Activated CD4-positive, alpha-beta T cell treated with anti-CD3 and anti-CD28 coated beads, Interleukin-2, amount 50 U/mL, for 48 hours (primary cell): ENCODE data around the gene TRAPPC6A.

Experiments
- DNase-seq, 2 experiments: peaks; one replicate each; pipeline ENCODE4 v3.0.0-alpha.2; 2020

Gene TRAPPC6A, protein sequence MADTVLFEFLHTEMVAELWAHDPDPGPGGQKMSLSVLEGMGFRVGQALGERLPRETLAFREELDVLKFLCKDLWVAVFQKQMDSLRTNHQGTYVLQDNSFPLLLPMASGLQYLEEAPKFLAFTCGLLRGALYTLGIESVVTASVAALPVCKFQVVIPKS

DNA sequence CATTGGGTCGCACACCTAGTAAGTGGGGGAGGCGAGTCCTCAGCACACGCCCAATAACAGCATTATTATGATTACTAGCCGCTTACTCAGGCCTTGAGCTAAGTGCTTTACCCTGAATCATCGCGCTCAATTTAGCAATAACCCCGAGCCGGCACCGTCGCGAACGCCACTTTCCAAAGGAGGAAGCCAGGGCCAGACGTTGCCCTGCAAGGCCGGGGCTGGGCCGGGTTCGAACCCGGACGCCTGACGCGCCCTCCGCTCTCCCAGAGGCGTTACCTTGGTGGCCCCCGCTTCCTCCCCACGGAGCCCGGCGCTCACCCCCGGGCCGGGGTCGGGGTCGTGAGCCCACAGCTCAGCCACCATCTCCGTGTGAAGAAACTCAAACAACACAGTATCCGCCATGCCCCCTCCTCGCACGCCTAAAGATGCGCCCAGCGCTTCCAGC is at the start of gene TRAPPC6A:
TRAPPC6A (minus strand) TSS at position 421 of the 445 bp plus-strand sequence; CDS start at position 402, 19 bp downstream.
- no peak for DNase-seq

DNA sequence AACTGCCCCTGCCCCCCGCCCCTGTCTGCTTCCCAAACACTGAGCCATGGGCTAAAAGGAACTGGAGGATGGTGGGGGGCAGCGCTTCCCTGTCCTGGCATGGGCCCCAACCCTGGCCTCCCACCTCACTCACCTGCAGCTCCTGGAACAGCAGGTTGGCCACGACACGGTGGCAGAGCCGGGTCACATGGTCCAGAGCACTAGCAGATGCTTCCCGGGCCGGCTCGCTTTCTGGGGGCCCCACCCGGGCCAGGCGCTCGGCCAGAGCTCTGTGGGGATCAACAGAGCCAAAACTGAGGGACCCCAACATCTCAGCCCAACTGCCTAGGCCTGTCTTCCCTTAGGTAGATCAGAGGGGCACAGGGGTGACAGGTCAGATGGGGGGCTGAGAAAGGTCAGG is 46.6 kb upstream of the TRAPPC6A start:
- DNase-seq: no peak

DNA sequence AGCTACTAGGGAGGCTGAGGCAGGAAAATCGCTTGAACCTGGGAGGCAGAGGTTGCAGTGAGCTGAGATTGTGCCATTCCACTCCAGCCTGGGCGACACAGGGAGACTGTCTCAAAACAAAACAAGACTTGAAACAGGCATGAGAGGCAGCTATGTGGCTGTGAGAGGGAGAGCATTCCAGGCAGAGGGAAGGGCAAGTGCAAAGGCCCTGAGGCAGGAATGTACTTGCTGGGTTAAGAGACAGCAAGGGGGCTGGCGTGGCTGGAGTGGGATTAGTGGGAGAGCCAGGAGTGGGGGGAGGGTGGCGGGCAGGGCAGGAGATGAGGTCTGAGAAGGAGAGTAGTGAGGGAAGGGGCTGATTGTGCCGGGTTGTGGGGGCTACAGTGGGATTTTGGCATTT is 45.8 kb upstream of the TRAPPC6A start:
- no peak for DNase-seq

DNA sequence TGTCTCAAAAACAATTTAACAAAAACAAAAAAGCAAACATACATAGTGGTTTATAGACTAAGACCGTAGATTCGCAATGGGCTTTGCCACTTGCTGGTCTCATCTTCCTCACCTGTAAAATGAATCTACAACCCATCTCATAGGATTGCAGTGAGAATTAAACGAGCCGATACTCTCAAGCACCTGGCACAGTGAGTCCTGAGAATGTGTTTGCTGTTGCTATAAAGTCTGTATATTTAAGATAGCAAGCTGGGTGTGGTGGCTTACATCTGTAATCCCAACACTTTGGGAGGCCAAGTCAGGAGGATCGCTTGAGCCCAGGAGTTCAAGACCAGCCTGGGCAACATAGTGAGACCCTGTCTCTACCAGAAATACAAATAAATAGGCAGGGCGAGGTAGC is 44.7 kb upstream of the TRAPPC6A start:
- DNase-seq: no peak

DNA sequence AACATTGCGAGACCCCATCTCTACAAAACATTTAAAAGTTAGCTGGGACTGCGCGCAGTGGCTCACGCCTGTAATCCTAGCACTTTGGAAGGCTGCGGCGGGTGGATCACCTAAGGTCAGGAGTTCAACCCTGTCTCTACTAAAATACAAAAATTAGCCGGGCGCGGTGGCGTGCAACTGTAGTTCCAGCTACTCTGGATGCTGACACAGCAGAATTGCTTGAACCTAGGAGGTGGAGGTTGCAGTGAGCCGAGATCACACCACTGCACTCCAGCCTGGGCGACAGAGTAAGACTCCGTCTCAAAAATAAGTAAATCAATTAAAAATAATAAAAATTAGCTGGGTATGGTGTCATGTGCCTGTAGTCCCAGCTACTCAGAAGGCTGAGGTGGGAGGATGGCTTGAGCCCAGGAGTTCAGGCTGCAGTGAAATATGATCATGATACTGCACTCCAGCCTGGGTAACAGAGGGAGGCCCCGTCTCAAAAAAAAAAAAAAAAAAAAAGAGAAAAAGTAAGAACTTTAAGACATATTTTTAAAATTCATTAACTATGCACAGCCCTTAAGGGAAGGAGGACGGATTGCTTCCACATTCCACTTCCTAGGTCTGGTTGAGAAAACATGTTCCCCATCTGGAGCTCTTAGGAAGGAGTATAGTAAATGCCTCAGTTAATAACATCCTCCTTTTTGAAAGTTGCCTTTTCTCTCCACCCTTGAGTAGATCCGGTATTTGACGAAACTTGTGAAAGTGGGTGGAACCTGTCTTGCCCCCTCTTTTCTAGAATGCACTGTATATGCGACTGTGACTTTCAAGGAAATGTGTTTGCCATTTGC is 41.1 kb upstream of the TRAPPC6A start:
- DNase-seq: no peak

DNA sequence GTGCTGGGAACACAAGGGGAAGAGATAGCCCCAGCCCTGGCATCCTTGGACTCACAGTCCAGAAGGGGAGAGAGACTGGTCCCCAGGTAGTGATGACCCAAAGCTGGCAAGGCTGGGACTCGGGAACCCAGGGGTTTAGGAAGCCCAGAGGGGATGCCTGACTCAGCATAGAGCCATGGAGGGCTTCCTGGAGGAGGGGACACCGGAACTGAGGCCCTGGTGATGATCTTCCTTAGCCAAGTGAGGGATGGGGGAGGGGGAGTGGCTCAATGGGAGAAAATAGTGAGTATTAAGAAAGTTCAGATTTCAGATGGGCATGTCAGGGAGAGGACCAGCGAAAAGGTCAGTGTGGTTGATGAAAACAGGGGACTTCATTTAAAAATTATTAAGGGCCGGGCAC is 40.4 kb upstream of the TRAPPC6A start:
- DNase-seq: no peak

DNA sequence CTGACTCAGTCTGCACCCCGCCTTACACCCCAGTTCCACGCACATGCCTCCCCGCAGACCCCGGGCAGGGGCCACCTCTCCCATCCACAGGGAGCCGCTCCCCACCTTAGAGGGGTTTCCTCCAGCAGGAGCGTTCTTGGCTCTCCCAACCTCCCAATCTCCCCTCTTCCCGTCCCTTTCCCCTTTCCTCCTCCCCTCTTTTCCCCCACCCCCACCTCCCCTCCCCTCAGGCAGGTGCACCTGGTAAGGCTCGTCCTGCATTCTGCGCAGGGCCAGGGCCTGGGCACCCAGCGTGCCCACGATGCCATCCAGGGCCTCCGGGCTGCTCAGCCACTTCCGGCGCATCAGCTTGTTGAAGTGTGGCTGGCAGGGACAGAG is 39.9 kb upstream of the TRAPPC6A start:
- no peak for DNase-seq

DNA sequence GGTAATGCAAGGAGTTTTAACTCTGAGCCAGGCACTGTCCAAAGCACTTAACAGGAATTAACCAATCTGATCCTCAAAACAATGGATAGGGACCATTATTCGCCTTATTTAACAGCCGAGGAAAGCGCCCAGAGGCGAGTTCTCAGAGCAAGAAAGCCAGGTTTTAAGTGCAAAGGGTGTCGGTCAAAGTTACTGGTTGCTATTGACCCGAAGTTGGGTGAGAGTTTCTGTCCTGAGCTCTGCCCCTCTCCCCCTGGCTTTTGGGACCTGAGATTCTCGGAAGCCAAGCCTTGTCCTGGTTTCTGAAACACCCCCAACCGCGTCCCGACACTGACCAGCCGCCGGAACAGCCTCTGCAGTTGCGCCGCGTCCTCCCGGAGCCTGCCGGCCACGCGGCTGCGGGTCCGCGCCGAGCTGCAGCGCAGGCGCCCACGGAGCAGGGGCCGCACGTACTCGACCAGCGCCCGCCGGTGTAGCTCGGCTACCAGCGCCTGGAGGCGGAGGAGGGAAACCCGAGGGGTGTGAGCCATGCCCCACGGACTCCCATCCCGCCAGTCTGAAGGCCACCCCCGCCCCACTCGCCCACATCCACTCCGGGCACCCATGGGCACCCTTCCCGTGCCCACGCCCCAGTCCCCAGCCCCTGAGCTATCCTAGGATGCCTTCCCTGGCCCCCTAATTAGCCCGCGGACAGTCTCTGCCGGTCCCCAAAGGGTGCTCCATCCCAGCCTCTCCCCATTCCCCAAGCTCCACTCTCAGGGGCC is 39.3 kb upstream of the TRAPPC6A start:
- DNase-seq: no peak

DNA sequence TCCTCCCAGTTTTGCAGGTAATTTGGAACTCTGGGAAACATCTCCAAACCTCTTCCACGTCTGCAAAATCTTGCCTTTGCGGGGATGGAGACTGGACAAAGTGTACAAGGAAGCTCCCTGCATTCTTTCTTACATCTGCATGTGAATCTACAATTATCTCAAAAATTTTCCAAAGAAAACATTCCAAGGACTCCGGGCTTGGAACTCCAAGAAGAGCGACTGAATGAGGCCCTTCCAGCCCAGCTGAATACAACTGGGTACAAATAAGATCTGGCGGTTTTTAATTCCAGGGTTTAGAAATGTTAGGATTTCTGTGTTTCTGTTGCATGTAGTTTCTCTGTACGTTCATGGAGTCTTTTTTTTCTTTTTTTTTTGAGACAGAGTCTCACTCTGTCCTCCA is 38.6 kb upstream of the TRAPPC6A start:
- no peak for DNase-seq

DNA sequence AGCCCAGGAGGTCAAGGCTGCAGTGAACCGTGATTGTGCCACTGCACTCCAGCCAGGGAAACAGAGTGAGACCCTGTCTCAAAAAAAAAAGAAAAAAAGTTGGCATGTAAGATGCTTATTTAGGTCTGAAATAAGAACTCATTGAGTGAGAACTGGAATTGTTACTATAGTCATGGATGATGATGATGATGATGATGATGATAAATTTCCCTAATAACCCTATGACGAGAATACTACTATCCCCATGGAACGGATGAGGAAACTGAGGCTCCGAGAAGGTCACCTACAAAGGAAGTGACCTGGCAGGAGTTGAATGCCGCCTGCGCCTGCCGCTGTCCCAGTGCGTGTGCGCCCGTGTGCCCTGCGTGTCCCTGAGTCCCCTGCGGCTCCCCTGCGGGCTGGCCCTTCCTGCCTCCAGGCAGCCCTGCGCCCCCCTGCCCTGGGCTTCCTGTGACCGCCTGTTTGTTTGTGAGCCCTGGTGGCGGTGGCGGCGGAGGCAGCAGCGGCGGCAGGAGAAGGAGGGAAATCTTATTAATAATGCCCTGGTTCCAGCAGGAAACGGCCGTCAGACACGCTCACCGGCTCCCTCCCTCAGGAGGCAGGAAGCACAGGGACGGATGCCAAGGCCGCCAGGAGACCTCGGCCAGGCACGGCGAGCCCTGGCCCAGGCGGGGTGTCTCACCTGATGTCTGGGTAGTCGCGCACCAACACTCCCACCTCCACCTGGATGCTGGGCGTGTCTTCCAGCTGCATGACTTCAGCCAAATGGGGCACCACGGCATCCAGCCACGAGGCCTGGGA is 37.6 kb upstream of the TRAPPC6A start:
- DNase-seq: no peak

DNA sequence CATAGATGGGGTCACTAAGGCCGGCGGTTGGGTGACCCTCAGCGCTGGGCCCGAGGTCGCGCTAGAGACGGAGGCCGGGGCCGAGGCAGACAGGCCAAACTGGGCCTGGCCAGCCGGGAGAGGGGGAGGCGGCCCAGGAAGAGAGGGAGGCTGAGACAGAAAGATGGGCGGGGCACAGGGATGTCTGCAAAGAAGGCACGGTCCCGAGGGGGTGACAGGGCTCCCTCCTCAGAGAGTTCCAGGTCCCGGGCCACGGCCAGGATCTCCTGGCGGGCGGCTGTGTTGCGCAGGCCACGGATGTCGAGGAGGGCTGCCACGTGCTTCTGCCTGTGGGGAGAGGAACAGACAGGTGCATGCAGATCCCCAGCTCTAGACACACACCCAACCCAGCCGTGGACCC is 35.0 kb upstream of the TRAPPC6A start:
- no peak for DNase-seq

DNA sequence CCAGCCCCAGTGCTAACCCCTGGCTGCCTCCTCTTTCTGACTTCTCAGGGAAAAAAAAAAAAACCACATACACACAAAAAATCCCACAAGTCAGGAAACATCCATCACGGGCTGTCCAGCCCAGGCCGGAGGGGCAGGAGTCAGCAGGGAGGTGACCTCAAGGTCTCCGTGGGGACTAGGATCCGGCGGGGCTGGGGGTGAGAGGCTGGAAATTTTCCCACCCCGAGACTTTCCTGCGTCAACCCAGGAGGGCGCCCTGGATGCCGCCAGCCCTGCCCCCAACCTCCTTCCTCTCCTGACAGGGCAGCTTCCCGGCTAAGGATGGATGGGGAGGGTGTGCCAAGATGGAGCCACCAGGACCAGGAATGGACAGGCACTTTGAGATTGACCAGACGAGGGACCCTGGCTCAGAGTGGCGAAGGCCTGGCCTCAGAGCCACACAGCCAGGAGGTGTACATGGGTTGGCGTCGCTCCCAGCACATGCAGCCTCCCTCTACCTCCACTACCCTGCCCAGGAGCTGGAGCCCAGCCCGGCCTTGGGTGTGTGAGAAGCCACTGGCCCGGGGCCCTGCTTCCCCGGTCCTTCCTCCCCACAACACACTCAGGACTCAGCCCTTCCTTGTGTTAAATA is 33.8 kb upstream of the TRAPPC6A start:
- DNase-seq: no peak

DNA sequence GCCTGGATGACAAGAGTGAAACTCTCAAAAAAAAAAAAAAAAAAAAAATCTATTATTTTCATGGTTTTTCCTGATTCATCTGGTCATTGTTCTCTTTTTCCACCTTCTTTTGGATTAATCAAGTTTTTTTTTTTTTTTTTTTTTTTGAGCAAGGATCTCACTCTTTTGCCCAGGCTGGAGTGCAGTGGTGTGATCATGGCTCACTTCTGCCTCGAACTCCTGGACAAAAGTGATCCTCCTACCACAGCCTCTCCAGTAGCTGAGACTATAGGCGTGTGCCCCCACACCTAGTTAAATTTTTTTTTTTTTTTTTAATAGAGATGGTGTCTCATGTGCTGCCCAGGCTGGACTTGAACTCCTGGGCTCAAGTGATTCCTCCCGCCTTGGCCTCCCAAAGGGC is 28.3 kb upstream of the TRAPPC6A start:
- DNase-seq: no peak

DNA sequence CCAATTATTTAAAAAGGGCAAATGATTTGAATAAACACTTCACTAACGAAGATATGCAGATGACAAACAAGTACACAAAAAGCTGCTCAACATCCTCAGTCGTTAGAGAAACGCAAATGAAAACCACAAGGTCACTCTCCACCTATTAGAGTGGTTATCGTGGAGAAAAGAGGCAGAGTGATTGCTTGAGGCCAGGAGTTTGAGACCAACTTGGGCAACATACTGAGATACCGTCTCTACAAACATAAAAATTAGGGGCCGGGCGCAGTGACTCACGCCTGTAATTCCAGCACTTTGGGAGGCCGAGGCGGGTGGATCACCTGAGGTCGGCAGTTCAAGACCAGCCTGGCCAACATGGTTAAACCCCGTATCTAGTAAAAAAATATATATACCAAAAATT is 27.8 kb upstream of the TRAPPC6A start:
- no peak for DNase-seq

DNA sequence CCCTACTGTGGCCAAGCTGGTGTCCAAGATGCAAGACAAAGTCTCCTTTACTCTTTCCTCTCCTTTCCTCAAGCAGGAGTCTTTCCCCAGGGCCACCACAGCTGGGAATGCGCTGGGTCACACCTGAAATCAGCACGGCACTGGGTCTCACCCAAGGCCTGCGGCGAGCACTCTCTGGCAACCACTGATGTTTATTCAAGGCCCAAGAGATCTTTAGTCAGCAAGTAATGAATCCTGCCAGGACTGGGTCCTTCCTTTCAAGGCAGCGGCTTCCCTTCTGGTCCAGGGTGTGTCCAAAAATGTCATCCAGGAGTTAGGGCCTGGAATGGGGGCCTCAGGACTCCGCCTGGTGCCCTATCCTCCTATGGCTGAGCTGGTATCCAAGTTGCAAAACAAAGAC is 24.6 kb upstream of the TRAPPC6A start:
- DNase-seq: no peak

DNA sequence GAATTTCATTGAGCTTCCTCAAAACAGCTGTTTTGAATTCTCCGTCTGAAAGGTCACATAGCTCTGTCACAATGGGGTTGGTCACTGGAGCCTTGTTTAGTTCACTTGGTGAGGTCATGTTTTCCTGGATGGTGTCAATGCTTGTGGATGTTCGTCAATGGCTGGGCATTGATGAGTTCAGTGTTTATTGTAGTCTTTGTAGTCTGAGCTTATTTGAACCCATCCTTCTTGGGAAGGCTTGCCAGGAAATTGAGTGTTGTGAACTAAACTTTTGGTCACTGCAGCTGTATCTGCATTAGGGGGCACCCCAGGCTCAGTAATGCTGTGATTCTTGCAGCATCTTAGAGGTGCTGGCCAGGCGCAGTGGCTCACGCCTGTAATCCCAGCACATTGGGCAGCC is 22.5 kb upstream of the TRAPPC6A start:
- no peak for DNase-seq

DNA sequence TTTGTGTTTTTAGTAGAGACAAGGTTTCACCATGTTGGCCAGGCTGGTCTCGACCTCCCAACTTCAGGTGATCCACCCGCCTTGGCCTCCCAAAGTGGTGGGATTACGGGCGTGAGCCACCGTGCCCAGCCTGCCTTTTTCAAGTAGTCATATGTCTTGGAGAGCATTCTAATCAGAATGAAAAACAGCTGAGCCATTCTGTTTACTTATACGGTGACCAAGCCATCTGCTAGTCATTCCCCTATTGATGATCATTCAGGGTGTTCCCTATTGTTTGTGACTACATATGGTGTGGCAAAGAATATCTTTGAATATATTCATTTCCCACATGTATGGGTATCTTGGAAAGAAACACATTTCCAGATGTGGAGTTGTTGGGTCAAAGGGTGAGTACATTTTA is 17.7 kb upstream of the TRAPPC6A start:
- no peak for DNase-seq

DNA sequence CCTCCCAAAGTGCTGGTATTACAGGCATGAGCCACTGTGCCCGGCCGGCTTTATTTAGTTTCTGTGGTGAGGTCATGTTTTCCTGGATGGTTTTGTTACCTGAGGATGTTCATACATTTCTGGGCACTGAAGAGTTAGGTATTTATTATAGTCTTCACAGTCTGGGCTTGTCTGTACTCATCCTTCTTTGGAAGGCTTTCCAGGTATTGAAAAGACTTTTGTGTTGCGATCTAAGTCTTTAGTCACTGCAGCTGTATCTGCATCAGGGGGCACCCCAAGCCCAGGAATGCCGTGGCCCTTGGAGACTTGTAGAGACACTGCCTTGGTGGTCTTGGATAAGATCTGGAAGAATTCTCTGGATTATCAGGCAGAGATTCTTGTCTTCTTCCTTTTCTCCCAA is 13.3 kb upstream of the TRAPPC6A start:
- DNase-seq: no peak

DNA sequence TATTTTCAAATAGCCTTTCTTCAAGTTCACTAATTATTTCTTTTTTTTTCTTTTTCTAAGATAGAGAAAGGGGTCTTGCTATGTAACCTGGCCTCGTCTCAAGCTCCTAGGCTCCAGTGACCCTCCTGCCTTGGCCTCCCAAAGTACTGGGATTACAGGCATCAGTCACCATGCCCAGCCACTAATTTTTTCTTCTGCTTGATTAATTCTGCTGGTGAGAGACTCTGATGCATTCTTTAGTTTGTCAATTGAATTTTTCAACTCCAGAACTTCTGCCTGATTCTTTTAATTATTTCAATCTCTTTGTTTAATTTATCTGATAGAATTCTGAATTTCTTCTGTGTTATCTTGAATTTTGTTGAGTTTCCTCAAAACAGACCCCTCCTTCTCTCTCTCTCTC is 11.9 kb upstream of the TRAPPC6A start:
- no peak for DNase-seq

DNA sequence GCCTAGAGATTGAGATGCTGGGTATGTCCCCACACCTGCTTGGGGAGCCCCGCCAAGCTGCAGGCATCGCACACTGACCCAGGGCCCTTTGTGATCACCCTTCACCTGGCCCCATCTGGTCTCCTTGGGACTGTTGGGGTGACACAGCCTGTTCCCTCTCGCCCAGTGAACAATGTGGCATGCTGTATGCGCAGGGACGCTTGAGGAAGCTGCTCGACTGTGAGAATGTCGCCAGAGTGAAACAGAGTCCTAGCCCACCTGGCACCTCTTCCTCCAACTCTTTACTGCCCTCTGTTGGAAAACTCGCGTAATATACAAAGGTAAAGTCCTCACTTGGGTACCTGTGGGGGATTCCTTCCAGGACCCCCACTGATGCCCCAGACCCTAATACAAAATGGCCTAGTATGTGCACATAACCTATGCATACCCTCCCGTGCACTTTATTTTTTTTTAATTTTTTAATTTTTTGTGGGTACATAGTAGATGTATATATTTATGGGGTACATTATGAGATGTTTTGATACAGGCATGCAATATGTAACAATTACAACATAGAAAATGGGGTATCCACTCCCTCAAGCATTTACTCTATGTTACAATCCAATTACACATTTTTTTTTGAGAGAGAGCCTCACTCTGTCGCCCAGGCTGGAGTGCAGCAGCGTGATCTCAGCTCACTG is 9.5 kb upstream of the TRAPPC6A start:
- DNase-seq: no peak

DNA sequence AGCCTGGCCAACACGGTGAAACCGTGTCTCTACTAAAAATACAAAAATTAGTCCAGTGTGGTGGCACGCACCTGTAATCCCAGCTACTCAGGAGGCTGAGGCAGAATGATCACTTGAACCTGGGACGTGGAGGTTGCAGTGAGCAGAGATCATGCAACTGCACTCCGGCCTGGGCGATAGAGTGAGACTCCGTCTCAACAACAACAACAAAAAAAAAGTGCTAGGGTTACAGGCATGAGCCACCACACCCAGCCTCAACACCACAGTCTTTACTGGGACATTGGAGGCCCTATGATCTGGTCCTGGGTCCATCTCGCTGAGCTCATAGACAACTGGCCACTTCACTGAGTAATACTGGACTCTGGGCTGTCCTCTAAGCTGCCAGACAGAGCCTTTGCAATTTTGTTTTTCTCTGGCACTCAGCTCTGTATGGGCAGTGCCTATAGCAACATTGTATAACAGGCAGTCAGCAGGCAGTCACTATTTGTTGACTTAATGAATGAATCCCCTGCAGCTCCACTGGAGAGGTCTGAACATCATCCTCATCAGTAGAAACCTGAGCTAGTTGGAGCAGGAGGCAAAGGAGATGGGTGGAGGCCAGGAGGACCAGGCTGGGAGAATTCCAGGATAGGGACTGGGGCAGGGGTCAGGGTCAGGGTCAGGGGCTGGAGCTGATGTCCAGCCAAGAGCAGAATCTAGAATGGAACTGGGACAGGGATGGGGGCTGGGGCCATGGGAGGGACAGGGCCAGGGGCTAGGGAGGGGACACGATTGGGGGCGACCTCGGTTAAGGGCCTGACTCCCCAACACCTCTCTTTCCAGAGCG is 8.7 kb upstream of the TRAPPC6A start:
- DNase-seq: no peak
